GM12801 (cell line): ENCODE measurements around the gene PARD3.

Experiments
- TF ChIP-seq, protein P1 (sequence below): IDR thresholded peaks from one replicate; pipeline ENCODE4 v1.5.1; 2011; ENCODE audit warnings: control low read depth; ENCODE audit not compliant: insufficient read length; ENCODE audit errors: extremely low read depth

The PARD3 gene

GRCh38 chr10:34169677-34170076 lies 645.4 kb downstream of the PARD3 start:
- TF ChIP-seq, protein P1, sequence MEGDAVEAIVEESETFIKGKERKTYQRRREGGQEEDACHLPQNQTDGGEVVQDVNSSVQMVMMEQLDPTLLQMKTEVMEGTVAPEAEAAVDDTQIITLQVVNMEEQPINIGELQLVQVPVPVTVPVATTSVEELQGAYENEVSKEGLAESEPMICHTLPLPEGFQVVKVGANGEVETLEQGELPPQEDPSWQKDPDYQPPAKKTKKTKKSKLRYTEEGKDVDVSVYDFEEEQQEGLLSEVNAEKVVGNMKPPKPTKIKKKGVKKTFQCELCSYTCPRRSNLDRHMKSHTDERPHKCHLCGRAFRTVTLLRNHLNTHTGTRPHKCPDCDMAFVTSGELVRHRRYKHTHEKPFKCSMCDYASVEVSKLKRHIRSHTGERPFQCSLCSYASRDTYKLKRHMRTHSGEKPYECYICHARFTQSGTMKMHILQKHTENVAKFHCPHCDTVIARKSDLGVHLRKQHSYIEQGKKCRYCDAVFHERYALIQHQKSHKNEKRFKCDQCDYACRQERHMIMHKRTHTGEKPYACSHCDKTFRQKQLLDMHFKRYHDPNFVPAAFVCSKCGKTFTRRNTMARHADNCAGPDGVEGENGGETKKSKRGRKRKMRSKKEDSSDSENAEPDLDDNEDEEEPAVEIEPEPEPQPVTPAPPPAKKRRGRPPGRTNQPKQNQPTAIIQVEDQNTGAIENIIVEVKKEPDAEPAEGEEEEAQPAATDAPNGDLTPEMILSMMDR = no peak

DNA sequence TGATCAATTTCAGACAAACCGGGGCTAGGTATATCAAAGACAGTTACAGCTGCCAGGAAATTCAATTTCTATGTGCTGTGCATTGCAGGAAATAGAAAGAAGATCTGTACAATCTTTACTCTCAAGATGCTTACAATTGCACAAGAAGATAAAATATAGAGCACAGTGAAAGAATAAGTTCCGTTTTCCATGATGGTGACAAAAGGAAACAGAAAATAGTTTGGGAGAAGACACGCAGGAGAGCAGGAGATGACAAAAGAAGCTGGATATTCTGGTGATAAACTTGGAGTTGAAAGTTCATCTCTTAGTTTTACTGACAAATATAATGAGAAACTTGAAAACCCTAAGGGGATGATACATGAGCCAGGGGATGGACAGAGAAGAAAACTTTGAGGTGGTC lies 646.0 kb downstream of the PARD3 start:
- TF ChIP-seq, protein P1 = no peak

GRCh38 chr10:34168439-34168838 lies 646.7 kb downstream of the PARD3 start:
- TF ChIP-seq, protein P1 = no peak

- TF ChIP-seq, protein P1 = no peak
These were observed 648.3 kb downstream of the PARD3 start for GRCh38 chr10:34166823-34167222.

DNA sequence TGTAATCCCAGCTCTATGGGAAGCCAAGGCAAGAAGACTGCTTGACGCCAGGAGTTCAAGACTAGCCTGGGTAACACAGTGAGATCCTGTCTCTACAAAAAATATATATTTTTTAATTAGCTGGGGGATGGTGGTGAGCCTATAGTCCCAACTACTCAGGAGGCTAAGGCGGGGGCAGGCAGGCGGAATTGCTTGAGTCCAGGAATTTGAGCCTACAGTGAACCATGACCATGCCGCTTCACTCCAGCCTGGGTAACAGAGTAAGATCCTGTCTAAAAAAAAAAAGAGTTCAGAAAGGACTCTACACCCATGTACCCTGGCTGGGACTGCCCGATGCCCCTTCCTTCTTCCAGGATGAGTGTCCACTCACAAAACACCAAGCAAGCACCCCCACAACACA lies 648.7 kb downstream of the PARD3 start:
- TF ChIP-seq, protein P1 = no peak

DNA sequence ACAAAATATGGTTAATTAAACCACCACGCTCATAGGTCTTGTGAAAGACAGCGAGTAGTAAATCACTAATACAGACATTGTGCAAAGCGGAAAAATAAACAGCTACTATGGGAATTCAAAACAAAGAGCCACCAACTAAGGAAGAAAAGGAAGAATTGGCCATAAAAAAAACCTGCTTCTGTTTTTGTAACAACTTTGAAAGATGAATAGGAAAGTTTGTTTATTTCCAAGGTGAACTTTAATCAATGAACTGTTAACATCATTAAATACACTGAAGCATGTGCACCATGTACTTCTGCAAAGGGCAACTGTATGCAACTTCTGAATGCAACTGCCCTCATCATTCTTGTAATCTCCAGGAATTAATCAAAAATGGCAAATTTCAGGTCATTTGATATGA lies 651.1 kb downstream of the PARD3 start:
- TF ChIP-seq, protein P1 = no peak

GRCh38 chr10:34163075-34163905 lies 651.8 kb downstream of the PARD3 start:
- TF ChIP-seq, protein P1 = no peak
